H9 (cell line): ENCODE measurements around the gene LHPP. TPM values are rescaled to one million over a fixed set of nuclear protein-coding genes. Genes with fewer than 3 reads are reported as not detected.
A peak's percentile ranks its signal among the peaks of the same experiment; 100 is the strongest.

ENCODE experiments used
- DNase-seq: peaks from one replicate; pipeline ENCODE4 v3.0.0-alpha.2; 2017
- H2AFZ ChIP-seq: one replicate; pipeline ENCODE4 v1.6.1; 2013; ENCODE audit warnings: mild to moderate bottlenecking, low read length, control low read depth, moderate library complexity
- H2AK5ac ChIP-seq: 2 replicates; pipeline ENCODE4 v1.6.1; 2013; ENCODE audit warnings: low read length, control low read depth, mixed read lengths; ENCODE audit not compliant: insufficient read length
- H2BK120ac ChIP-seq: one replicate; pipeline ENCODE4 v1.6.1; 2013; ENCODE audit warnings: low read depth, mild to moderate bottlenecking, low read length, control low read depth, inconsistent platforms; ENCODE audit not compliant: poor library complexity, severe bottlenecking
- H2BK12ac ChIP-seq: 2 replicates; pipeline ENCODE4 v1.6.1; 2013; ENCODE audit warnings: low read length, control low read depth, mixed read lengths, low read depth; ENCODE audit not compliant: insufficient read length
- H2BK15ac ChIP-seq: 2 replicates; pipeline ENCODE4 v1.6.1; 2013; ENCODE audit warnings: low read depth, low read length, control low read depth
- H2BK20ac ChIP-seq: one replicate; pipeline ENCODE4 v1.6.1; 2013; ENCODE audit warnings: low read depth, mild to moderate bottlenecking, low read length, control low read depth, inconsistent platforms; ENCODE audit not compliant: poor library complexity, severe bottlenecking
- H2BK5ac ChIP-seq: 2 replicates; pipeline ENCODE4 v1.6.1; 2013; ENCODE audit warnings: low read length, control low read depth, mixed read lengths; ENCODE audit not compliant: insufficient read length
- H3K14ac ChIP-seq: 2 replicates; pipeline ENCODE4 v1.6.1; 2013; ENCODE audit warnings: low read length, control low read depth; ENCODE audit not compliant: insufficient read depth
- H3K18ac ChIP-seq: 2 replicates; pipeline ENCODE4 v1.6.1; 2013; ENCODE audit warnings: low read depth, mild to moderate bottlenecking, mixed read lengths, low read length, control low read depth; ENCODE audit not compliant: insufficient read length
- H3K23ac ChIP-seq: 2 replicates; pipeline ENCODE4 v1.6.1; 2013; ENCODE audit warnings: low read length, control low read depth, mixed read lengths, low read depth; ENCODE audit not compliant: insufficient read length
- H3K23me2 ChIP-seq: 2 replicates; pipeline ENCODE4 v1.6.1; 2013; ENCODE audit warnings: low read depth, mild to moderate bottlenecking, mixed read lengths, low read length, control low read depth; ENCODE audit not compliant: insufficient read length, poor library complexity, severe bottlenecking
- H3K27ac ChIP-seq: 2 replicates; pipeline ENCODE4 v1.5.1; 2013; ENCODE audit warnings: low read length, control low read depth, mixed read lengths, low read depth; ENCODE audit not compliant: insufficient read length
- H3K27me3 ChIP-seq: 2 replicates; pipeline ENCODE4 v1.6.1; 2013; ENCODE audit warnings: low read length, control low read depth, inconsistent platforms; ENCODE audit not compliant: insufficient read depth
- H3K4ac ChIP-seq: 2 replicates; pipeline ENCODE4 v1.6.1; 2013; ENCODE audit warnings: low read depth, mild to moderate bottlenecking, control low read depth, inconsistent platforms, low read length, moderate library complexity
- H3K4me1 ChIP-seq: 2 replicates; pipeline ENCODE4 v1.6.1; 2013; ENCODE audit warnings: low read length, control low read depth, inconsistent platforms; ENCODE audit not compliant: insufficient read depth
- H3K4me2 ChIP-seq: 2 replicates; pipeline ENCODE4 v1.6.1; 2013; ENCODE audit warnings: low read length, control low read depth, mixed read lengths; ENCODE audit not compliant: insufficient read length, insufficient read depth
- H3K56ac ChIP-seq: 2 replicates; pipeline ENCODE4 v1.6.1; 2013; ENCODE audit warnings: low read depth, mild to moderate bottlenecking, mixed read lengths, low read length, control low read depth; ENCODE audit not compliant: insufficient read length
- H3K79me1 ChIP-seq: 2 replicates; pipeline ENCODE4 v1.6.1; 2013; ENCODE audit warnings: low read depth, mild to moderate bottlenecking, moderate library complexity, low read length, control low read depth, inconsistent platforms; ENCODE audit not compliant: insufficient read depth, poor library complexity, severe bottlenecking
- H3K79me2 ChIP-seq: 2 replicates; pipeline ENCODE4 v1.6.1; 2013; ENCODE audit warnings: low read length, control low read depth, inconsistent platforms; ENCODE audit not compliant: insufficient read depth
- H3K9ac ChIP-seq: 2 replicates; pipeline ENCODE4 v1.6.1; 2013; ENCODE audit warnings: low read length, control low read depth, mixed read lengths; ENCODE audit not compliant: insufficient read length; ENCODE audit errors: extremely low read depth
- H3K9me3 ChIP-seq: one replicate; pipeline ENCODE4 v1.6.1; 2013; ENCODE audit warnings: low read depth, low read length, inconsistent platforms; ENCODE audit not compliant: control insufficient read depth
- H3T11ph ChIP-seq: one replicate; pipeline ENCODE4 v1.6.1; 2013; ENCODE audit warnings: mild to moderate bottlenecking, low read length, control low read depth, inconsistent platforms
- H4K20me1 ChIP-seq: one replicate; pipeline ENCODE4 v1.6.1; 2013; ENCODE audit not compliant: control insufficient read depth, insufficient read length, insufficient read depth
- H4K5ac ChIP-seq: 2 replicates; pipeline ENCODE4 v1.6.1; 2013; ENCODE audit warnings: low read depth, mild to moderate bottlenecking, mixed read lengths, low read length, control low read depth; ENCODE audit not compliant: insufficient read length
- H4K8ac ChIP-seq: replicated peaks from 2 replicates; pipeline ENCODE4 v1.6.1; 2013; ENCODE audit warnings: low read length, control low read depth, mixed read lengths, low read depth; ENCODE audit not compliant: insufficient read length
- H4K91ac ChIP-seq: 2 replicates; pipeline ENCODE4 v1.6.1; 2013; ENCODE audit warnings: low read depth, mild to moderate bottlenecking, moderate library complexity, mixed read lengths, low read length, control low read depth; ENCODE audit not compliant: insufficient read length
- H3K27ac Mint-ChIP-seq, 3 experiments: 2 replicates in 2 of 3; 3 replicates in 1 of 3; pipeline ENCODE4 v1.8.0; 2020 to 2021; ENCODE audit warnings: mixed read lengths in 3 of 3, mild to moderate bottlenecking in 1 of 3, moderate library complexity in 1 of 3
- H3K27me3 Mint-ChIP-seq: 2 replicates; pipeline ENCODE4 v1.8.0; 2021; ENCODE audit warnings: low read depth, mild to moderate bottlenecking, moderate library complexity, mixed read lengths
- H3K36me3 Mint-ChIP-seq, 3 experiments: 2 replicates in 2 of 3; 3 replicates in 1 of 3; pipeline ENCODE4 v1.8.0; 2020 to 2021; ENCODE audit warnings: low read depth in 3 of 3, mixed read lengths in 3 of 3; ENCODE audit not compliant: insufficient read depth in 1 of 3
- H3K4me1 Mint-ChIP-seq, 2 experiments: 2 replicates each; pipeline ENCODE4 v1.8.0; 2020; ENCODE audit warnings: mixed read lengths in 2 of 2
- H3K4me3 Mint-ChIP-seq, 2 experiments: 2 replicates in 1 of 2; 3 replicates in 1 of 2; pipeline ENCODE4 v1.8.0; 2020 to 2021; ENCODE audit warnings: mild to moderate bottlenecking in 2 of 2, mixed read lengths in 2 of 2, moderate library complexity in 1 of 2
- H3K9me3 Mint-ChIP-seq, 2 experiments: 2 replicates in 1 of 2; 3 replicates in 1 of 2; pipeline ENCODE4 v1.8.0; 2020; ENCODE audit warnings: mild to moderate bottlenecking in 2 of 2, mixed read lengths in 2 of 2, moderate library complexity in 1 of 2
- CTCF ChIP-seq: fragments of 200-600 bp; sonication (generic); conservative IDR thresholded peaks from 3 replicates; pipeline ENCODE4 v1.8.0; 2021; ENCODE audit warnings: antibody characterized with exemption, mild to moderate bottlenecking
- WGBS: extraction: QIAGEN DNeasy Blood & Tissue Kit; methylation state at CpG from one replicate; pipeline ENCODE4 v1.1.7; 2013; ENCODE audit warnings: missing lambda C conversion rate, low lambda C conversion rate, mixed read lengths; ENCODE audit not compliant: insufficient read length; ENCODE audit errors: extremely low coverage; 5-methylcytosine and 5-hydroxymethylcytosine counted together
- total RNA-seq: library from RNA; stranded (reverse); gene quantifications from 2 replicates; pipeline ENCODE4 v1.2.1, GENCODE V29; 2021

Gene LHPP
- total RNA-seq, 1 experiment from 2014 or later, result 29.6 TPM

- no peak overlapping the region for H3K4me3 Mint-ChIP-seq
- Histone ChIP-seq H3K27ac (no peak overlapping the region), H4K8ac (no peak overlapping the region), H3K9ac (no peak overlapping the region), H2BK5ac (no peak overlapping the region), H3K9me3 (no peaks in the 10 kb centered on the region), H3K14ac (peak overlapping the region; percentile 6; the same call in 1 of the 2 replicates), H2AFZ (no peak overlapping the region), H2BK20ac (no peak overlapping the region), H2BK15ac (no peak overlapping the region), H2BK12ac (no peak overlapping the region), H4K91ac (no peak overlapping the region), H3T11ph (no peak overlapping the region), H2BK120ac (no peak overlapping the region), H3K4ac (no peak overlapping the region), H4K20me1 (no peaks in the 10 kb centered on the region), H3K79me1 (no peaks in the 10 kb centered on the region), H3K79me2 (no peaks in the 10 kb centered on the region), H3K18ac (no peak overlapping the region), H2AK5ac (no peak overlapping the region), H3K4me1 (no peaks in the 10 kb centered on the region), H3K56ac (no peak overlapping the region), H3K23me2 (no peaks in the 10 kb centered on the region), H3K27me3 (no peaks in the 10 kb centered on the region), H3K4me2 (no peak overlapping the region), H3K23ac (no peak overlapping the region), H4K5ac (no peak overlapping the region)
- no peaks in the 10 kb centered on the region; the same call in 1 of the 2 replicates for H3K27me3 Mint-ChIP-seq
- H3K9me3 Mint-ChIP-seq, result no peaks in the 10 kb centered on the region; a peak in 1 of 5 replicates
- no peak for DNase-seq
- WGBS, result no CpG with 5 or more reads among the region's 16 CpGs
- no peak for TF ChIP-seq CTCF
- H3K4me1 Mint-ChIP-seq, result no peaks in the 10 kb centered on the region
- no peak overlapping the region for H3K27ac Mint-ChIP-seq
- peaks cover 0 to 2% (median 0%) of the 10 kb centered on the region in 3 experiments; a peak in 3 of 7 replicates for H3K36me3 Mint-ChIP-seq
These were observed 96.2 kb downstream of the LHPP start for GRCh38 chr10:124557648-124558338.
